Cardiac septum (tissue), 1 donor: ENCODE results near the gene SKP1. TPM values are rescaled to one million over a fixed set of nuclear protein-coding genes. Genes with fewer than 3 reads are reported as not detected.

ENCODE experiments used
- DNase-seq: peaks from one replicate; pipeline ENCODE4 v3.0.0-alpha.2; 2020; ENCODE audit warnings: low spot score
- intact Hi-C: fragments of 100-400 bp; cut with DNase I; formaldehyde crosslinking; loops from one replicate; pipeline ENCODE4 v1.14.0; 2022
- total RNA-seq: library from RNA; stranded (reverse); fragmentation: NEBNext Ultra II Directional; extraction: Animal tissue kit (Norgen Biotek cat#: 25700); gene quantifications from one replicate; pipeline ENCODE4 v1.2.1, GENCODE V29; 2021
- donor health status: DM: no; HTN: no; CAD: no.

SKP1 gene
- total RNA-seq, 1 donor from 2014 or later = 494 TPM

DNA sequence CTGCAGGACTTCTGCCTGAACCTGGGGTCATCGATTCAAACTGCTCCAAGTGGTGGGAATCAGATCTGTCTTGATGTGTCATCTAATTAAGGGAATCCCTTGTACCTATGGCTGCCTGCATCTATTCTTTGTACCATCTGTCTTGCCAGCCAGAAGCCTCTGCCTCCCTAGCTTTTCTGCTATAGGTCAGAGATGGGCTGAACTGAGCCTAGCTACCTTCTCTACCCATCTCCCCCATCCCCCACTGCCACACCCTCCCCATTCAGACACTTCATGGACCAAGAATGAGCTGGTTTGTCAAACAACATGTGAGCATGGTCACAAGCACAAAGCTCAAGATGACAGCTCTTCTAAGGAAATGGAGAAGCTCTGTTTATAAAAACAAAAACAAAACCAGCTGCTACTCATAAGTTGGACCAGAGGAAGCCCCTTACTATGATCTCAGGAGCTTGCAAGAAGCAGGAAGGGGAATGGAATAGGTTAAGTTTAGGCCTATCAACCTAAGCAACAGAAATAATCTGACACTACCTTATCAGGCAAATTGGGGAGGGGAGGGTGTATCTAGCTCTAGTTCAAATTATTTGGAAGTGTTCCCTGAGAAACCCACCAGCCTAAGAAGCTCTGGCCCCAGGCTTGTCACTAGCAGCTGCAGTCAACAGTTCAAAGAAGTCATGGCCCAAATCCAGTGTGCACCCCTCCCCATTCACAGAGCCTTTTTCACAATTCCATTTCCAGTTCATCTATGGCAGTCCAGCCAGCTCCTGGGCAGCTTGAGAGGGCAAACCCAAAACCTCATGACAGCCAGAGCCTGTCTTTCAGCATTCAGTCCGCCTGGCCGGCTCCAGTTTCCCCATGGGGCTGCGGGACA lies 29.9 kb downstream of the SKP1 start:
- intact Hi-C loops = no loop called here
- peak; percentile 39 for DNase-seq

DNA sequence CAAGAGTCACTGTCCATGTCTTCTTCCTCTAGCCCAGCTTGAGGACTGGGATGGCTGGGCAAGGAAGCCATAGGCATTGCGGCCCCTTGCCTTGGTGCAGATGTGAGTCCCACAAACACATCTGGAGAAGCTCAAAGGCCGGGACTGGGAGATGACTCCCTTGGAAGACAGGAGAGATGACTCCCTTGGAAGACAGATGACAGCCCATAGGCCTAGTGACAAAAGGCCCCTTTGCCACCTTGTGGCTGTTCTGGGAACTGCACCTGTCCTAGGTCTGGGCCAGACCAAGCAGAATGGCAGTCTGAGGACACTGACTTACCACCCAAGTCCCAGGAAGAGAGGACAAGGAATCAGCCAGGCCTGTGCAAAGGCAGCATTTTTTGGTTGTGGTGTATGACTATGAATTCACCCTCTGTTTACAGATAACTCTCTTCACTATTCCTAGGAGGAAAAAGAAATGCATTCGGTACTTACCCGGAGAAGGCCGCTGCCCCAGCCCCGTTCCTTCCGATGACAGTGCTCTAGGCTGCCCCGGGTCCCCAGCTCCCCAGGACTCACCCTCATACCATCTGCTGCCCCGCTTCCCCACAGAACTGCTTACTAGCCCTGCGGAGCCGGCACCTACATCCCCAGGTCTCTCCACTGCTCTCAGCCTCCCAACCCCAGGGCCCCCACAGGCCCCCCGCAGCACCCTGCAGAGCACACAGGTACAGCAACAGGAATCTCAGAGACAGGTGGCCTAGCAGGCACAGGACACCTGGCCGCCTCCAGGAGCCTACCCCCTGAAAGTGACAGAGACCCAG lies 30.8 kb downstream of the SKP1 start:
- peak; percentile 87 for DNase-seq
- intact Hi-C loops = loop anchor here (2.0 kb wide), 1 partner anchor 107 kb away; no protein-coding TSS in a partner anchor

GRCh38 chr5:134145041-134145757 lies 31.6 kb downstream of the SKP1 start:
- DNase-seq = peak; percentile 55
- intact Hi-C loops = loop anchor here (2.0 kb wide), 1 partner anchor 106 kb away; no protein-coding TSS in a partner anchor

- DNase-seq = peak; percentile 57
- intact Hi-C loops = loop anchor here (2.0 kb wide), 1 partner anchor 105 kb away; no protein-coding TSS in a partner anchor
These were observed 32.5 kb downstream of the SKP1 start for GRCh38 chr5:134143944-134144941.

DNA sequence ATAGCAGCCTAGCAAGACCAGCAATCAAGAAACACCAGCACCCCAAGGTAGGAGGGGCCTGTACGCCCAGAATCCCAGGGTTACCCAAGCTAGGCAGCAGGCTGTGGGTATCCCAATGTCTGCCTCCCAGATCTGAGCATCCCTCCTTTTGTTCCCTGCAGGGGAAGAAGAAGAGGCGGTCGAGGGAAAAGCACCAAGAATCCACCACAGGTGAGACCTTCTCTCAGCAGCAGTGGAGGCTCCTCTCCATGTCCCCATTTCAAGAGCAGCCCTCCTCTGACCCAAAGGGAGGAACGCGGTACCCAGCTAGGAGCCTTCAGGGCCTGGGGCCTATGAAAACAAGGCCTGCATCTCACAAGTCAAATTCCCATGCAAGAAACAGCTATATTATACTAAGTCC lies 33.3 kb downstream of the SKP1 start:
- intact Hi-C loops = no loop called here
- DNase-seq = peak; percentile 47

GRCh38 chr5:134142806-134143205 lies 33.9 kb downstream of the SKP1 start:
- DNase-seq = peak; percentile 29
- intact Hi-C loops = no loop called here

GRCh38 chr5:134142052-134142451 lies 34.7 kb downstream of the SKP1 start:
- DNase-seq = peak; percentile 58
- intact Hi-C loops = no loop called here

DNA sequence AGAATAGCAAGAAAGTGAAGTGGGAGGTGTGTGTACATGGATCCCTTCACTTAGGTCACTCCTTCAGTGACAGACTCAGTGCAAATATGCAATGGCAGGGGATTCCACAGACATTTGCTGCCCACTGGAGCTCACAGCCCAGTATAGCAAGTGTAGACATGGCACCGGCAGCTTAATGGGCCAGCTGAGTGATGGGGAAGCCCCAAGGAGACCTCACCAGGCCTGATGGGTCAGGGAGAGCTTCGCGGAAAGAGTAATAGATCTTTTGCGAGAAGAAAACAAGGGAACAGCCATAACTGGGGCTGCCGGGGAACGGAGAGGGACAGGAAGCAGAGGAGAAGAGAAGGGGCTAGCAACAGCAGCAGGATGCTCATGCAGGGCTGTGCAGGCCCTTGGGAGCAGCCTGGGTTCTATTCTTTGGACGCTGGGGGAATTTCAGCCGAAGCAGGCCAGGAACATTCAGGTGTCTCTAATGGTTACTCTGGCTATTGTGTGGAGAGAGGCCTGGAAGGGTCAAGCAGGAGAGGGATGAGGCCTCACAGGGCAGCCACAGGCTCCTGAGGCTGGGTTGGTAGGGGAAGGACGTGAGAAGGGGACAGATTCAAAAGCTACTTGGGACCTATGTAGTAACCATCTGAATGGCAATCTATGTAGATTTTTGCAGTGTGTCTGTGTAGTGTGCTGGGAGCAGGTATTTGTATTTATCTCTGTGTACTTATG lies 35.3 kb downstream of the SKP1 start:
- DNase-seq = peak; percentile 51
- intact Hi-C loops = loop anchor here (2.0 kb wide), 1 partner anchor 41 kb away; no protein-coding TSS in a partner anchor

GRCh38 chr5:134140530-134141201 lies 36.1 kb downstream of the SKP1 start:
- DNase-seq = peak; percentile 79
- intact Hi-C loops = loop anchor here (2.0 kb wide), 1 partner anchor 40 kb away; no protein-coding TSS in a partner anchor

GRCh38 chr5:134139891-134140469 lies 36.8 kb downstream of the SKP1 start:
- intact Hi-C loops = loop anchor here (2.0 kb wide), 1 partner anchor 39 kb away; no protein-coding TSS in a partner anchor
- DNase-seq = peak; percentile 51

DNA sequence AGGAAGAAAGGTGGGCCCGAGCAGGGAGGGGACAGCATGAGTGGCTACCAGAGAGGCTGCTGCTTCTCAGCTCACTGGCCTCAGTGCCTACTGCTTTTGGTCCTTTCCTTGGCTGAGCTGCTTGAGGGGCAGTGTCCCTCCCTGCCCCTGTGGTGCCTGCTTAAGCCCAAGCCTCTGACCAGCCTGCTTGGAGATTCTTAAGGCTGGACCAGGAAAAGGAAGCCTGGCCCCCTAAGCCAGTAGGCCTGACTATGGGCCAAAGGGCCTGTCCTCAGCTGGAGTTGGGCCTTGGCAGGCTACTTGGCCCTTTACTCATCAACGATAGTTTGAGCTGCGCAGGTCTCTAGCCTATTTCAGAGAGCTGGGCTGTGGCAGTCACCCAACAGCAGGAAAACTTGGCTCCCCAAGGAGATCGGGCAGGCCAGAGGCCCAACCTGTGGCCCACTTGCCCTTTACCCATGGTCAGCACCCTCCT lies 37.3 kb downstream of the SKP1 start:
- intact Hi-C loops = no loop called here
- DNase-seq = peak; percentile 63

- peak; percentile 35 for DNase-seq
- intact Hi-C loops = no loop called here
These were observed 38.1 kb downstream of the SKP1 start for GRCh38 chr5:134138416-134139376.

DNA sequence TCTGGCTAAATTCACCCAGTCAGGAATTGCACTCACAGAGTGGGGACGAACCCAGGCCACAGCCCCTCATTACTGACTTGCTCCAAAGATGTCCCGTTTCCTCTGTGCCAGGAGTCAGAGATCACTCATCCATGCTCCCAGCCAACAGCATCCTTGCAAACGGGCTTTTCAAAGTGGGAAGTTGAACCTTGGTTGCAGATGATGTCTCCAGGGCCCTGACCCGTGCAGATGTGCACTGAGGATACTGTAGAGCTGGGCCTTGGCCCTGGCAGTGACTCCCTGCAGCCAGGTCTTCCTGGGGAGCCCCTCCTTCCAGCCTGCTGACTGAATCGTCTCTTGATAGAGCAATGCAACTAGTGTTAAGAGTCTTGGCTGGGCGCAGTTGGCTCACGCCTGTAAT lies 40.0 kb downstream of the SKP1 start:
- peak; percentile 39 for DNase-seq
- intact Hi-C loops = no loop called here

- intact Hi-C loops = no loop called here
- DNase-seq = peak; percentile 36
These were observed 40.5 kb downstream of the SKP1 start for GRCh38 chr5:134136221-134136631.

DNA sequence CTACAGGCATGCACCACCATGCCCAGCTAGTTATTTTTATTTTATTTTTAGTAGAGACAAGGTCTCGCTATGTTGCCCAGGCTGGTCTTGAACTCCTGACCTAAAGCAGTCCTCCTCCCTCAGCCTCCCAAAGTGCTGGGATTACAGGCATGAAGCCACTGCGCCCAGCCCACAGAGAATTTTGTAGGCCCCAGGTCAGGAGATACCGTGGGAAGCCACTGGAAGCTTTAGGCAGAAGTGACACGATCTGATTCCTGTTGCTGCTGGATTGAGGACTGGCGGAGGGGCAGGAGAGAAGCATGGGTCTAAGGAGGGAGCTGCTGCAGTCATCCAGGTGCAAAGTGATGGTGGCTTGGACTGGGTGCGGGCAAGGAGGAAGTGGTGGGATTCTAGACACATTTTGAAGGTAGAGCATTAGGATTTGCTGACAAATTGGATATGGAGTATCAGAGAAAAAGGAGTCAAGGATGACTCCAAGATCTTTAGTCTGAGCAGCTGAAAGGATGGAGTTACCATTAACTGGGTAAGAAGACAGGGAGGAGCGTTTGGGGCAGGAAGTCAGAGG lies 41.6 kb downstream of the SKP1 start:
- DNase-seq = peak; percentile 64
- intact Hi-C loops = no loop called here
